Heart left ventricle (tissue), 16 donors: Measurements from ENCODE around the gene CHRNA5. TPM values are rescaled to one million over a fixed set of nuclear protein-coding genes. Genes with fewer than 3 reads are reported as not detected.
A peak's percentile ranks its signal among the peaks of the same experiment; 100 is the strongest.
"Not testable (repeated sequence)": the region's sequence is repeated elsewhere in the genome, so short reads cannot be mapped to it uniquely, and the experiment has no call there.

Experiments used
- ATAC-seq, 4 donors: fragments of 200-7000 bp; cut with Tn5 transposase; one replicate each; pipeline ENCODE4 v1.9.1; 2020 to 2022; ENCODE audit warnings: moderate library complexity in 4 of 4, mild to moderate bottlenecking in 3 of 4, moderate number of reproducible peaks in 1 of 4
- DNase-seq, 5 donors: peaks; one replicate each; pipeline ENCODE4 v3.0.0-alpha.2; 2020
- H3K27ac ChIP-seq, 12 donors: fragments of 200-600 bp; sonication (generic) in 4 of 12; one replicate each; pipeline versions ENCODE4 v1.5.0 to v1.8.0; 2016 to 2022; ENCODE audit warnings: mild to moderate bottlenecking in 2 of 12
- H3K27me3 ChIP-seq, 9 donors: fragments of 200-600 bp; sonication (generic) in 2 of 9; one replicate each; pipeline versions ENCODE4 v1.5.1 to v1.8.0; 2016 to 2022; ENCODE audit warnings: mild to moderate bottlenecking in 3 of 9
- H3K36me3 ChIP-seq, 9 donors: fragments of 200-600 bp; sonication (generic) in 2 of 9; one replicate each; pipeline versions ENCODE4 v1.5.0 to v1.8.0; 2018 to 2022; ENCODE audit warnings: mild to moderate bottlenecking in 2 of 9
- H3K4me1 ChIP-seq, 12 donors: fragments of 200-600 bp; sonication (generic) in 4 of 12; one replicate each; pipeline versions ENCODE4 v1.5.0 to v1.8.0; 2016 to 2022; ENCODE audit warnings: mild to moderate bottlenecking in 3 of 12
- H3K4me3 ChIP-seq, 12 donors: fragments of 200-600 bp; sonication (generic) in 4 of 12; one replicate each; pipeline versions ENCODE4 v1.5.0 to v1.8.0; 2017 to 2022; ENCODE audit warnings: mild to moderate bottlenecking in 9 of 12, moderate library complexity in 4 of 12
- H3K9me3 ChIP-seq, 12 donors: fragments of 200-600 bp; sonication (generic) in 4 of 12; one replicate each; pipeline versions ENCODE4 v1.5.0 to v1.8.0; 2016 to 2022; ENCODE audit warnings: mild to moderate bottlenecking in 1 of 12
- CTCF ChIP-seq, 12 donors: fragments of 200-600 bp; sonication (generic) in 4 of 12; IDR thresholded peaks; one replicate each; pipeline versions ENCODE4 v1.5.0 to v1.8.0; 2018 to 2022; ENCODE audit warnings: antibody characterized with exemption in 12 of 12, mild to moderate bottlenecking in 5 of 12
- POLR2A ChIP-seq, 2 donors: fragments of 450-650 bp; IDR thresholded peaks; one replicate each; pipeline ENCODE4 v1.6.1; 2017; ENCODE audit warnings: antibody characterized with exemption in 2 of 2, mild to moderate bottlenecking in 2 of 2, moderate library complexity in 2 of 2
- WGBS, 4 donors: extraction: QIAGEN DNeasy Blood & Tissue Kit in 2 of 4; methylation state at CpG; one replicate each; pipeline versions ENCODE4 v1.1.5 to v1.1.7; 2013 to 2018; 5-methylcytosine and 5-hydroxymethylcytosine counted together
- intact Hi-C, 10 donors: fragments of 100-400 bp; cut with DNase I; formaldehyde crosslinking; loops; one replicate each; pipeline versions ENCODE4 v1.11.1 to v1.14.2; 2022
- polyA plus RNA-seq, 2 donors: library from polyadenylated mRNA; stranded (reverse); fragments of 200-250 nt; gene quantifications; one replicate each; pipeline ENCODE4 v1.2.3, GENCODE V29; 2013
- total RNA-seq, 9 donors: library from RNA; depleted of rRNA in 2 of 9; stranded (reverse); fragments of >200 nt in 2 of 9; fragmentation: NEBNext Ultra II Directional in 3 of 9; extraction: Animal tissue kit (Norgen Biotek cat#: 25700) in 3 of 9; gene quantifications; one replicate each; pipeline versions ENCODE4 v1.1.0 to v1.2.4, GENCODE V29; 2016 to 2023
- donor health status: ischemic (EF 13 %, LVEDD 7.1; RV severe dilation, severe dysfunction).
- donor health status: healthy with polysubstance abuse.
- donor health status: DM: no; HTN: yes; CAD: no.
- donor health status: DM: no; HTN: no; CAD: no.
- donor health status: ischemic (EF 25% LVEDD 6.9; RV normal size, moderate dysfunction).
- donor health status: ischemic (EF 25% LVEDD 5.7; RV mildly dilated, moderate dysfunction).
- donor health status: healthy.
- donor health status: DM: yes; HTN: yes; CAD: no.
- donor health status: ischemic (EF 35%, LVEDD 5.7; RV mildly dilated, moderate dysfunction).
- donor health status: nonischemic (EF 11% LVEDD 7.7; RV severe dilation, severe dysfunction).
- donor health status: DM: yes; HTN: yes; CAD: no.
- donor health status: PGD.
- donor health status: ischemic (EF 29% LVEDD 5.4; RV normal size, mild dysfunction).
- donor health status: nonischemic (EF 23%, LVEDD 6.1; RV moderate dilation, normal function).

Gene CHRNA5
- total and polyA plus RNA-seq, 11 donors: 0.64 to 4.0 (median 1.5) TPM

DNA sequence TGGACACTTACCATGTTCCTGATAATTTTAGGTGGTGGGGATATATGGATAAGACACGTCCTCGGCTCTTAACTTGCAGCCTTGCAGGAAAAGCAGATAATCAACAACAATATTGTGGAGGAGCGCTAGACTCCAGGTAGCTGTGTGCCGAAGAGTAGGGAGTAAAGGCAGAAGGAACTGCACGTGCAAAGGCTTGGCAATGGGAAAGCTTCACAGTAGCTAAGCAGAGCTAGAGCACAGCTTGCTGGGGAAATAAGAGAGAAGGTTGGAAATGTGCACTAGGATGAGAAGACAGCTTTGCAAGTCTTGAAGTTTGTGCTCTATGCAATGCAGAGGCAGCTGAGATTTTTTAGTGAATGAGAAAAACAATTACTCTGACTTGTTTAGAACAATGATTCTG lies 12.7 kb upstream of the CHRNA5 start:
- intact Hi-C loops: no loop called here
- DNase-seq (no peak), ATAC-seq (no peak)
- WGBS, 4 donors: 59 to 69% (median 63%) methylated on average over 5 of the region's 5 CpGs
- TF ChIP-seq CTCF (IDR thresholded peaks at IDR 0.05) (no peak), POLR2A (IDR thresholded peaks at IDR 0.05) (no peak)
- Histone ChIP-seq H3K27ac (no peak overlapping the region), H3K4me1 (no peaks in the 10 kb centered on the region), H3K36me3 (peaks cover 0 to 41% (median 36%) of the 10 kb centered on the region in 9 donors), H3K4me3 (no peak overlapping the region), H3K9me3 (no peaks in the 10 kb centered on the region), H3K27me3 (no peaks in the 10 kb centered on the region)

DNA sequence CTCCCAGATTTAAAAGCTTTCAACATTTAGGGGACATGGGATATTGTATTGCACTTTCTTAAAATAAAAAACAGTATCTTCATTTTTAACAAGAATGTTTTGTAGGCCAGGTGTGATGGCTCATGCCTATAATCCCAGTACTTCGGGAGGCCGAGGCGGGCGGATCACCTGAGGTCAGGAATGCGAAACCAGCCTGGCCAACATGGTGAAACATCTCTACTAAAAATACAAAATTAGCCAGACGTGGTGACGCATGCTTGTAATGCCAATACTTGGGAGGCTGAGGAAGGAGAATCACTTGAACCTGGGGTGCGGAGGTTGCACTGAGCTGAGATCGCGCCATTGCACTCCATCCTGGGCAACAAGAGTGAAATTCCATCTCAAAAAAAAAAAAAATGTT lies 5.1 kb upstream of the CHRNA5 start:
- intact Hi-C loops, H3K27ac ChIP-seq, ATAC-seq, H3K36me3 ChIP-seq, DNase-seq, H3K4me3 ChIP-seq, H3K4me1 ChIP-seq, H3K27me3 ChIP-seq, H3K9me3 ChIP-seq: not testable (repeated sequence)
- WGBS, 4 donors: 91 to 95% (median 93%) methylated on average over 10 of the region's 10 CpGs

DNA sequence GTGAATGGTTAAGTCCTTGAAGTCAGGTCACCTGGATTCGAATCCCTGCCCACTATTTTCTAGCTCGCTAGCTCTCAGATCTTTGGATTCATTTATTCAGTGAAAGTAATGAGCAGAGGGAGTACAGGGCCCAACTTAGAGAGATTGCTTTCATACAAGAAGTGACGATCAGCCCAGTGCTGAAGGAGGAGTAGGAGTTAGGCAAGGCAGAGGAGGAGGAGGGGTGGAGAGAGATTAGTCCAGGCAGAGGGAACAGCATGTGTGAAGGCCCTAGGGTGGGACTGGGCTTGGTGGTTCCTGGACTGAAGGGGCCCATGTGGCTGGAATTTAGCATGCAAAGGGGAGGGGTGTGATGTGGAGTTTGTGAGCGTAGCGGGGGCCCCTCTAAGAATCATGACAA lies 3.8 kb upstream of the CHRNA5 start:
- ATAC-seq: no peak
- H3K9me3 ChIP-seq: no peaks in the 10 kb centered on the region
- no peak for DNase-seq
- intact Hi-C loops: no loop called here
- H3K4me1 ChIP-seq: peaks cover 0 to 18% (median 7%) of the 10 kb centered on the region in 12 donors
- TF ChIP-seq CTCF (IDR thresholded peaks at IDR 0.05): no peak
- TF ChIP-seq POLR2A (IDR thresholded peaks at IDR 0.05): no peak
- no peak overlapping the region for H3K27ac ChIP-seq
- 83 to 95% (median 90%) methylated on average over 5 of the region's 5 CpGs for WGBS, 4 donors
- H3K27me3 ChIP-seq: peaks cover 0 to 9% (median 0%) of the 10 kb centered on the region in 9 donors
- no peaks in the 10 kb centered on the region for H3K36me3 ChIP-seq
- H3K4me3 ChIP-seq: no peak overlapping the region

DNA sequence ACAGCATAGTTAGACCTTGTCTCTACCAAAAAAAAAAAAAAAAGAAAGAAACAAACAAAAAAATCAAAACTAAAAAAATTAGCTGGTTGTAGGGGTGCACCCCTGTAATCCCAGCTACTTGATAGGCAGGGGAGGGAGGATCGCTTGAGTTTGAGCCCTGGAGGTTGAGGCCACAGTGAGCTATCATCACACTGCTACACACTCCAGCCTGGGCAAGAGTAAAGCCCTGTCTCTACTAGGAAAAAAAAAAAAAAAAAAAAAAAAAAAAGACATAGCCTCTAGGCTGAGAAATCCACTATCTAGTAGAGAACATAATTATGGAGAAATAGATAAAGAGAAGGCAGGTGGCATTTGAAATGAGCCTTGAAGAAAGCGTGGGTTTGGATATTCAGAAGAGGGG lies 2.2 kb upstream of the CHRNA5 start:
- intact Hi-C loops: no loop called here
- TF ChIP-seq CTCF (IDR thresholded peaks at IDR 0.05) (no peak), POLR2A (IDR thresholded peaks at IDR 0.05) (no peak)
- 78 to 89% (median 87%) methylated on average over 2 of the region's 2 CpGs for WGBS, 4 donors
- DNase-seq (no peak), ATAC-seq (no peak)
- H3K4me1 ChIP-seq: peaks cover 0 to 18% (median 8%) of the 10 kb centered on the region in 12 donors
- H3K27ac ChIP-seq: no peak overlapping the region
- H3K27me3 ChIP-seq: peaks cover 0 to 25% (median 5%) of the 10 kb centered on the region in 9 donors
- H3K36me3 ChIP-seq: no peaks in the 10 kb centered on the region
- no peaks in the 10 kb centered on the region for H3K9me3 ChIP-seq
- H3K4me3 ChIP-seq: no peak overlapping the region

DNA sequence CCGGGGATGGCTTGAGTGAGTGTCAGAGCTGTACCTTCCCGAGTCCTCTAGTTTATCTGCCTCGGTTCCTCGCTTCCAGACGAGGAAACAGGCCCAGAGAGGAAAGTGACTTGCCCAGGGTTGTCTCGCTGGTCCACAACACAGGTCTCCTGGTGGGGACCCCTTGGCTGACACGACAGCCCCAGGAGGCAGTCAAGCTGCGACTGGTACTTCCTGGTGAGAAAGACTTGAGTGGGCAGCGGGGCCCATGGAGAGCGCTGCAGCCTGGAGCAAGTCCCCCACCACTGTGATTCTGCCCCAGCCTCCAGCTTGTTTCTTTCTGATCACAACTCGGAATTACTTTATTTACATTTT lies 600 bp upstream of the CHRNA5 start:
- Histone ChIP-seq H3K27ac (peak overlapping the region in 1 of 12 donors; percentile 64), H3K27me3 (peaks cover 0 to 26% (median 5%) of the 10 kb centered on the region in 9 donors), H3K36me3 (no peaks in the 10 kb centered on the region), H3K9me3 (no peaks in the 10 kb centered on the region), H3K4me1 (peaks cover 0 to 18% (median 8%) of the 10 kb centered on the region in 12 donors), H3K4me3 (peak overlapping the region in 9 of 12 donors; percentile 49 to 77 (median 65))
- intact Hi-C loops: no loop called here
- ATAC-seq (peak in 1 of 4 donors; percentile 8), DNase-seq (no peak)
- no peak for TF ChIP-seq CTCF (IDR thresholded peaks at IDR 0.05)
- no peak for TF ChIP-seq POLR2A (IDR thresholded peaks at IDR 0.05)
- WGBS, 4 donors: 59 to 76% (median 63%) methylated on average over 11 of the region's 11 CpGs
